EL (cell line): Measurements from ENCODE around the gene PEX7.
"Not testable (repeated sequence)": the region's sequence is repeated elsewhere in the genome, so short reads cannot be mapped to it uniquely, and the experiment has no call there.

Experiments used
- DNase-seq: peaks from one replicate; pipeline ENCODE4 v3.0.0-alpha.2; 2016

The PEX7 gene, protein sequence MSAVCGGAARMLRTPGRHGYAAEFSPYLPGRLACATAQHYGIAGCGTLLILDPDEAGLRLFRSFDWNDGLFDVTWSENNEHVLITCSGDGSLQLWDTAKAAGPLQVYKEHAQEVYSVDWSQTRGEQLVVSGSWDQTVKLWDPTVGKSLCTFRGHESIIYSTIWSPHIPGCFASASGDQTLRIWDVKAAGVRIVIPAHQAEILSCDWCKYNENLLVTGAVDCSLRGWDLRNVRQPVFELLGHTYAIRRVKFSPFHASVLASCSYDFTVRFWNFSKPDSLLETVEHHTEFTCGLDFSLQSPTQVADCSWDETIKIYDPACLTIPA

DNA sequence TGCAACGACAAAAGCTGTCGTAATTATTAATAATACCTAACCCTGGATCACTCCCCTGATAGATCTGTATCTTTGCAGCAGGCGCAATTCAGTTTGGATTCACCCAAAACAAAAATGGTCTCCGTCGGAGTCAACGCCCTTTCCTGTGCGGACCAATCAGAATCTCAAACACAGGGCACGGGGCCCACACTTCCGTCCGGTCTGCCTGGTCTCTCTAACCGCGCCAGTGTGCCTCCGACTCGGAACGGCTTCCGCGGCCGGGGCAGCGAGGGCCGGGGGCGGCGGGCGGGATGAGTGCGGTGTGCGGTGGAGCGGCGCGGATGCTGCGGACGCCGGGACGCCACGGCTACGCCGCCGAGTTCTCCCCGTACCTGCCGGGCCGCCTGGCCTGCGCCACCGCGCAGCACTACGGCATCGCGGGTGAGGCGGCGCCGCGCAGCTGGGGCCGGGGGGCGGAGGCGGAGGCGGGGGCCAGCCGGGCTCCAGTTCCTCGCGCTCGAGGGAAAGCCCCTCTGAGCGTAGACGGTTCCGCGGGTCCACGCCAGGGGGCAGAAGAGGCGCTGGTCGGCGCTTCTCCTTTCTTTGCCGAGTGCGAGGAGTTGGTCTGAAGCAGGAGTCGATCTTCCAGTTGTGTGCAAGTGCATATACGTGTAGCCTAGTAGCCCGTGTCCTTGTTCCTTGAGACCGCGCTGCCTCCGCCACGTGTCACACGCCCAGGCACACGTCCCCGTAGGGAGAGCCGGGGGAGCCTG, at the start of gene PEX7:
Gene PEX7 (plus strand): TSS at position 217 of the 752 bp plus-strand sequence. CDS start 74 bp downstream, at position 291.
- peak; percentile 93 for DNase-seq

DNA sequence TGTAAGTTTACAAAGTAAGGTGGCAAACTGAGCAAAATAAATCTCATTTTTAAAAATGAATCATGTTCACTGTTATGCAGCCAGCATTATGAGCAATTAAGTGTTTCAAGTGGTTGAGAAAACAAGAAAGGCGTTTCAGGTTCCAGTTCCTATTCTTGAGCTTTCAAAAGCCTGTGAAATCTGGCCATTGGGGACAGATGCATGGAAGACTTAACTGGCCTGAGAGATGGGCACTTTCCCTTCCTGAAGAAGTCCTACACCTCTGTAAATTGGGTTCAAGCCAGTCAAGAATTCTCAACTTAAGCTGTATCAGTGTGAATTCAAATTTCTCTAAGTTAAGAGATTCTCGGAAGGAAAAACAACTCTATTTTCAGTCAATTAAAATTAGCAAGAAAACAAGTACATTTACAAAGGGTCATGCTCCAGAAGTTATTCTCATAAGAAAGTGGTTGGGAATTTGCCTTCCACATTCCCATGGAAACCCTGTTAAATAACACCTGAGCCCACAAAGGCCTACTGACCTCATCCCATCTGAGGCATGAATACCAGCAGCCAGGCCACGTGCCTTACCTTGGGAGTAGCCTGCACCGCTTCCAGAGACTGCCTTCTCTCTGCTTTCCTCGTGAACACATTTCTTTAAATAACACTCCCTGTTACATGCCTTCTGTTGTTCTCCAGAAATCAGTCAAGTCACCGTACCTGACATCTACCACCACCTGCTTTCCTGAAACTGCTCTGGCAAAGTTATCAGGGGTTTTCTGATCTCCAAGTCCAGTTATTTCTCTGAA, 49.5 kb upstream of the PEX7 start:
- no peak for DNase-seq

DNA sequence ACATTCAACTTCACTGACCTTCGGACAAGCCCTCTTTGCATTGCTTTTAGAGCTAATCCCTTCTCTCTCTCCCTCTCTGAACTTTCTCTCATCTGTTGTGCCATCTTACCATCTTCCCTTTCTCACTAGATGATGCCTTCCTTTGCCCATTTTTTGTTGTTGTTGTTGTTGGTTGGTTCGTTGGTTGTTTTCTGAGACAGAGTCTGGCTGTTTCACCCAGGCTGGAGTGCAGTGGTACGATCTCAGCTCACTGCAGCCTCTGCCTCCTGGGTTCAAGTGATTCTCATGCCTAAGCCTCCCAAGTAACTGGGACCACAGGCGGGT, 49.0 kb upstream of the PEX7 start:
- DNase-seq, result no peak

DNA sequence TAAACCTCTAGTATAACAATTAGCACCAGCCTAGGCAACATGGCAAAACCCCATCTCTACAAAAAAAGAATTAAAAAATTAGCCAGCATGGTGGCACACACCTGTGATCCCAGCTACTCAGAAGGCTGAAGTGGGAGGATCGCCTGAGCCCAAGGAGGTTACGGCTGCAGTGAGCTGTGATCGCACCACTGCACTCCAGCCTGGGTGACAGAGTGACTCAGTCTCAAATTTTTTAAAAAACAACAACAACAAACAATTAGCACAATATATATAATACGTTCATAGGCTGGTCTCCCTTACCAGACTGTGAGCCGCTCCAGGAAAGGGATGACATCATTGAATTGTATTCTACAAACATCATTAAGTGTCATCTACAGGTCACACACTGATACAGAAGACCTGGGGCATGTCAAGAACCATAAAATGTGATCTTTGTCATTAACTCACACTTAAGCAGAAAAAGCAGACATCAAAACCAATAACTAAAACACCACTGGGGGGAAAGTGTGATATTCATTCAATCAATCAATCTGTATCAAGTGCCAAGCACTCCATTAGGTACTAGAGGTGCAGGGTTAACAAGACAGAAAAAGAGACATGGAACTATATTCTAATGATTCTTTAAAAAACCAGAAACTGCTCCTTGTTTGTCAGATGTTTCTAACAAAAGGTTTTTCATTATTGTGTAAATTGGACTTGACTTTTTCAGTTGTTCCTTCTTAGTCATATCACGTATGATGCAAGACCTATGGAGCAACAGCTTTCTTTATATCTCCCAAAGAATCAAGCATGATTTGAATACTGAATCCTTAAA, 48.0 kb upstream of the PEX7 start:
- DNase-seq, result peak; percentile 65

DNA sequence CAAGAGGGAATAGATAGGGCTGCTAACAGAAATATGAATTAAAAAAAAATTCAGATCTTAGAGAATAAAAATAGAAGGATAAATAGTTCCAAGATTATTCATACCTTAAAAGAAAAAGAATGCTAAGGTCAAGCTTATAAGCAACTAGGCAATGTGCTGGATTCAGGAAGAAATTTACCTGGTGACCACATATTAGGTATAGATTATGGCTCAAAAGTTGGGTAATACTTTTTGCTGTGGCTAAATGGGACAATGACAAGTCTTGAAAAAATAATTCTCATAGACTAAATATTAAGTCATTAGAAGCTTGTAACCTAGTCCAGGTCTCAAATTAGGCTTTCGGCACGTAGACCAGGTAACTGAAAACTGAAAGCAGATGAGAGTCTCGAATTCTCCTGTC, 47.3 kb upstream of the PEX7 start:
- no peak for DNase-seq

DNA sequence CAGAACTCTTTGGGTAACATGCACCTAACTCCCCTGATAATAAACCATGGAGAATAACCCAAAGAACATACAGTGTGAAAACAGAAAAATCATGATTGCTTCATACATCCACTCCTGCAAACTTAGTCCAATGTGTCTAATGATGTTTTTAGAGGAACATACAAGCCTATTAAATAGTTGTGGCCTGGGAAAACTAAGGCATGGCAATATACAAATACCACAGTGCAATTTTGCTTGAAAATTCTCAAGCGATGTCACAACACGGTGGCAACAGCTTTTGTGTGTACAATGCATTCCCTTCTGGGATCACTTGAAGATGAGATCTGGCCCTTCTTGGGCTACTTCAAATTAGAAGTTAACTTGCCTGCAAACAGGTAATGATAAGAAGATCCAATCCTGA, 46.8 kb upstream of the PEX7 start:
- DNase-seq, result peak; percentile 43

DNA sequence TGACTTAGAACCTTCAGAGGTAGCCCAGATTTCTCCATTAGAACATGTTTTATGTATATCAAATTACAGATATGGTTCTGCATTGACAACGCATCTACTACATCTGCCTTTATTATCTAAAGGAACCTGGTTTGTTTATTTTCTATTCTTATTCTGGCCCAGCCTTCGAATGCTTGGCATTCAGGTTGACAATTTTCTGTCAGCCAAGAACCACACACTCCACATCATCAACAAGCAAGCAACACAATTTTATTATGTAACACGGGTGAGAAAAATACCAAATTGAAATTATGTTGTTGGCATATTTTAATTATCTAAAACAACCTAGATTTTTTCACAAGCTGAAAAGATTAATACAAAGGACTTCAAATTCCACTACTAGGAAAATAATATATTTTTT, 44.7 kb upstream of the PEX7 start:
- DNase-seq, result no peak

DNA sequence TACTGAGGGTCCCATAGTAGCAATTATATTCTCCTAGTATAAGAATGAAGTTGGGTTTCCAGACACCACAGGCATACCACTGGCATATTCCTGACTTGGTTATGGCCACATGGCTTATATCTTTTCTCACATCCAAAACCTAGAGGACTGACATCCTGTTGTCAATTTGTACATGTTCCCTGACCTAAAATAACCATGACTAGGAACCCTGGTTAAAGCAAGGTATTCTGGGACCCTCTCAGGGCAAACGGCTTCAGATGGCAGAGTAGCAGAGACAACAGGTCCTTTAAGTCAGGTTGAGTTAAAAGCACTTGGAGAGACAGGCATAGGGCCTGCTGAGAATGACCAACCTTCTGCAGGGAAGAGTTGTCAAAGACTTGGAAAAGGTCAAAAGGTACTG, 42.7 kb upstream of the PEX7 start:
- DNase-seq, result no peak

DNA sequence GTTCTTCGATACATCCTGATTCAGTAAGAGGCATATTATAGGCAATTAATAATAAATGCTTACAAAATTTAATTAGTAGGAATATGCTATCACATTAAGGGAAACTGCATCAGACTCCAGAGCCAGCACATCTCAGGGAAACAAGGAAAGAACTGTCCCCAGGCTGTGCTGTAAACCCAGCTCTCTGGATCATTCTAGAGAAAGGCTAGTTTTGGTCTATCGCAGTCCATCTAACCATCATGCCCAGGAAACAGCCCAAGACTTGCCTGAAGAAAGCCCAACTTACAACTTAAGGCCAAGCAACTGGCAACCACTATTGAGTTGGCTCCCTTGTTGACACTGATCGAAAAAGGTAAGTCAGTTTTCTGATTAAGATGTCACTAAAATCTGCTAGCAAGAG, 41.4 kb upstream of the PEX7 start:
- no peak for DNase-seq

DNA sequence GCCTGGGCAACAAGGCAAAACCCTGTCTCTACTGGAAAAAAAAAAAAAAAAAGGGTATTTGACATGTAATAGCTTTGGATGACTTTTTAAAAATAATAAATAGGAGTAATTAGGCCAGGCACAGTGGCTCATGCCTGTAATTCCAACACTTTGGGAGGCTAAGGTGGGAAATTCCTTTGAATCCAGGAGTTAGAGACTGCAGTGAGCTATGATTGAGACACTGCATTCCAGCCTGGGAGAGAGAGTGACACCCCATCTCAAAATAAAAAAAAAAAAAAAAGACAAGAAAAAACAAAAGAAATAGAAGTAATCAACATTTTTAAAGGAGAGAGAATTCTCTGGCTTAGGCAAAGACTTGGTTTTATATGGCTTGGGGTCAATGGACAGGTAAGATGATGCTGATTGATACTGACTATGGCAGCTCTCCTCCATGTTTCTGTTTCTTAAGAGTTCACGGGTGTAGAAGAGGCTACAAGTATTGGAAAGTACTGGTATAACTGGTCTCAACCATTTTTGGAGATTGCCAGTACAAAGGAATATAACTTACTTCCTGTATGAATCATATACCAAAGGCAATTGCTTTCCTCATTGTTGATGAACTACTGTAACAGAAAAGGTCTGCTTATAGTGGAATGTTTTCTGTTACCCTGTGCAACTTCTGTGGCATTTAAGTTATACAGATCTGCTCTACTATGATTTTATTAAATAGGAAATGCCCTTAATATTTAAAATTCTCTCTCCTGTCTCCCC, 40.2 kb upstream of the PEX7 start:
- DNase-seq, result peak; percentile 52

DNA sequence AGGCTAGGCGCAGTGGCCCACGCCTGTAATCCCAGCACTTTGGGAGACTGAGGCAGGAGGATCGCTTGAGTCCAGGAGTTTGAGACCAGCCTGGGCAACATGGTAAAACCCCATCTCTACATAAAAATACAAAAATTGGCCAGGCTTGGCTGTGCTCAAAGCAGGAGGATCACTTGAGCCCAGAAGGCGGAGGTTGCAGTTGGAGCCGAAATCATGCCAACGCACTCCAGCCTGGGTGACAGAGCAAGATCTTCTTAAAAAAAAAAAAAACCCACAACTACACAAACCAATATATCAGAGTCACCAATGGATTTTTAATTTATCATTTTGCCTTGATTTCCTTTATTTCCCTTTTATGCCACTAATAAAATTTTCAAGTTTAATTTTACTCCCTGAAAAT, 39.4 kb upstream of the PEX7 start:
- no peak for DNase-seq

DNA sequence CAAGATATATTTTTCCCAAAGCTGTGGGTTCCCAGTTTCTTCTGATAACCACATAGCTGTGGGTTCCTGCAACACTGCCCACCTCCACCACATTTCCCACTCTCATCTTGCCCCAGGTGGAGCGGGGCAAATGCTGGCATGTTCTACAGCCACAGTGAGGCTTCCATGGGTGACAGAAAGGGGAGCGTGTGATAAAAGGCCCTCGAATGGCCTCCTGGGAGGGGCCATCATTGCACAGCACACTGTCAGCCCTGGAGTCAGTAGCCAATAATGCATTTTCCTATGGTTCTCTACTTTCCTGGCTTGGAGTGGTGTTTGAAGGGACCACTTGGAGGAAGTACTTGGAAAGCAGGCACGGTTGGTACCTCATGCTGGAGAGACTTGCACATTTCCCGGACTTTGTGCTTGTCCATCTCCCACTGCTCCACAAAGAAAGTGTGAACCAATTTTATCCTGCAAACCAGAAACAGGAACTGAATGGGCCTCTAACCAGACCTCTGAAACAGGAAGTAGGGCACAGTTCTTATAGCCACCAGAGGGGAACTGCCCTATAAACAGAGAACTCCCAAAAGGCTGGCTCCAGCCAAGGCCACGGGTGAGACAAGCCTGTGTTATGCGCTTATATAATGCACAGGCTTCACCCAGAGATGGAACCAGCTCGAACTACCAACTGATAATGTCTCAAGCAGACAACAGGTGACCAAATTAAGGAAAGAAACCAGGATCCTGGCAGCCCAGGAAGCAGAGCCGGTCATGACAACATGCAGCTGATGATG, 38.7 kb upstream of the PEX7 start:
- no peak for DNase-seq

DNA sequence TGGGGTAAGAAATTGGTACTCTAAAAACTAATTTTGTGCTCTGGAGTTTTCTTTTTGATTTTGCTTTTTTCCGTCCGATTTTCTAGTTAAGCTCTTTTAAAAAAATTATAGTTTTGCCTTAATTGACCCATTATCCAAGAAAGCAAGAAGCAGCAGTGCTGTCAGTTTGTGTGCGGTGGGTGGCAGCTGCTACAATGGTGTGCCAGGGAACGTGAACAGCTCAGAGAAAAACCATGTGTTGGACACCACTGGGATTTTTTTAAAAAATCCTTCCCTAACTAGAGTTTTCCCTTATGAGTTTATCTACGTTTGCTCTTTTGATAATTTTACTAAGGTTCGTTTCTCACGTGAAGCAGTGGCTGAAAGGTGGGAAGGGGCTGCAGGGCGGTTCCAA, 38.1 kb upstream of the PEX7 start:
- DNase-seq, result no peak

DNA sequence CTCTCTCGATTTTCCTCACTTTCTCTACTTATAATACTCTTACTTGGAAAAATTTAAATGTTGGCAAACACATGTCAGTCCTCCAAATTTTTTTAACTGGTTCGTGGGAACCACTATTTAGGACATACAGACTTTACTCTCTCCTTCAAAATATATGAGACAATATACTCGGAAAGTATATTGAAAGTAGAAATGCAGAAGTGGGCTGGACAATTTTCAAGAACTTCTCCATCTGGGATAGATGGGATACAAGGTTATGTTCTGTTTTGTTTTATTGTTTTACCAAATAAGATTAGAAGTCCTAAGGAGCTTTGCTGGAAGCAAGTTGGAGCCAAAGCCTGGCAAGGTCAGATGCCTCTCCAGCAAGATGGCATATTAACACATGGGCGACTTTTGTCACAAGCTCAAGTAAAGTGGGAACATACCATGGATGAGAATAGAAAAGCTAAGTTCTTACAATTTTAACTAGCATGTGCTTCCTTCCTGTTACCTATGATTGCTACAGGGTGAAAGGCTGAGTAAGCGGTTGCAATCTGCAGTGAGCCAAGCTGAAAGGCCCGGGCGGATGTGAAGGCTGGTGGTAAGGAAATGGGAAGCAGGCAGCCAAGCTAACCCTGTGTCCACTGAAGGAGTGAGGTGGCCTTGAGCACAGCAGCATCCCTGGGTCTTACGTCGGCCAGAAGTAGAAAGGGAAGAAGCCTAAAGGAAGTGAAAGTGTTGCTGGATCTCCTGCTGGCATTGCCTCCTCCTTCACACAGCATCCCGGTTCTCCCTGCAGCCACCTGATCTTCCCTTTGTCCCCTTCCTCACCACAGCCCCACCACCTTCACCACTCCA, 37.3 kb upstream of the PEX7 start:
- no peak for DNase-seq

DNA sequence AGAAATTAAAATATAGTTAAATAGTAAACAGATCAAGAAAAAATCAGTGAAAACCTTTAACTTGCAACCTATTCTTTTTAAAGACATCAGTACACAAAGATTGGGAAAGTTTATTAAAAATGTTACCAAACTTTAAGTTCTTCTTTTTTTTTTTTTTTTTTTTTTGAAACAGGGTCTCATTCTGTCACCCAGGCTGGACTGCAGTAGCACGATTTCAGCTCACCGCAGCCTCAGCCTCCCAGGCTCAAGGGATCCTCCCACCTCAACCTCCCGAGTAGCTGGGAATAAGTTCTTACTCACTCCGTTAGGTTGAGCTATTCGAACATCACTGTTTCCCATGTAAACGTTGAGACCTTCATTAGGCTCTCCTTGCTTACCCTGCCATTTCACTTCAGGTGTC, 35.7 kb upstream of the PEX7 start:
- no peak for DNase-seq

DNA sequence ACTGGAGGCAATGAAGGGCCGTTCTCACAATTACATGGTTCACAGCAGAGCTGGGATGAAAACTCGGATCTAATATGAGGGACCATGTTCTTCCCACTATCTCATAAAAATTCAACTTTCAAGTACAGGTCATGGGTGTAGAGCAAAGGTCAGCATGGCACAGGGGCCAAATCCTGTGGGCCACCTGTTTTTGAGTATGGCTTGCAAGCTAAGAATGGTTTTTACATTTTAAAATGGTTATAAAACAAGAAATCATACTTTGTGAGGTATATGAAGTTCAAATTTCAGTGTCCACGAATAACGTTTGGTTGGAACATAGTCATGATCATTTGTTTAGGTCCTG, 34.7 kb upstream of the PEX7 start:
- no peak for DNase-seq

DNA sequence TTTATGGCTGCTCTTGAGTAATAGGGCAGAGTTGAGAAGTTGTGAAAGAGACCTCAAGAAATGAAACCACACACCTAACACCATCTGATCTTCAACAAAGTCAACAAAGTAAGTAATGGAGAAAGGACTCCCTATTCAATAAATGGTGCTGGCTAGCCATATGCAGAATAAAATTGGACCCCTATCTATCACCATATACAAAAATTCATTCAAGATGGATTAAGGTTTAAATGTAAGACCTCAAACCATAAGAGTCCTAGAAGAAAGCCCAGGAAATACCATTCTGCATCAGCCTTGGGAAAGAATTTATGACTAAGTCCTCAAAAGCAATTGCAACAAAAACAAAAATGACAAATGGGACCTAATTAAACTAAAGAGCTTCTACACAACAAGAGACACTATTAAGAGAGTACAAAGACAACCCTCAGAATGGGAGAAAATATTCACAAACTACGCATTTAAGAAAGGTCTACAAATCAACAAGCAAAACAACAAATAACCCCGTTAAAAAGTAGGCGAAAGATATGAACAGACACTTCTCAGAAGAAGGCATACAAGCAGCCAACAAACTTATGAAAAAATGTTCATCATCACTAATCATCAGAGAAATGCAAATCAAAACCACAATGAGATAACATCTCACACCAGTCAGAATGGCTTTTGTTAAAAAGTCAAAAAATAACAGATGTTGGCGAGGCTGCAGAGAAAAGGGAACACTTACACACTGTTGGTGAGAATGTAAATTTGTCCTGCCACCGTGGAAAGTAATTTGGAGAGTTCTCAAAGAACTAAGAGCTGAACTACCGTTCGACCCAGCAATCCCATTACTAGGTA, 34.1 kb upstream of the PEX7 start:
- peak; percentile 80 for DNase-seq

DNA sequence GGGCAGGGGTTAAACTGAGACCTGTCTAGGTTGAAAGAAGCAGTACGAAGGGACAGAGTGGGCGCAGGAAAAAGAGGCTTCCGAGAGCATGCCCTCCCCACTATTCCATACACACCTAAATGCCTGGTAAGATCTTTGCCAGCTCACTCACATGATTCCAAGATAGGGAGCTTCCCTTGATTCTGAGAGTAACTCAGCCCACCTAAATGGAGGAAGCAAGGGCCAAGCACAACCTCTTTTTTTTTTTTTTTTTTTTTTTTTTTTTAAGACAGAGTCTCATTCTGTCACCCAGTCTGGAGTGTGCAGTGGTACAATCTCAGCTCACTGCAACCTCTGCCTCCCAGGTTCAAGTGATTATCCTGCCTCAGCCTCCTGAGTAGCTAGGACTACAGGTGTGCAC, 33.0 kb upstream of the PEX7 start:
- DNase-seq, result not testable (repeated sequence)

DNA sequence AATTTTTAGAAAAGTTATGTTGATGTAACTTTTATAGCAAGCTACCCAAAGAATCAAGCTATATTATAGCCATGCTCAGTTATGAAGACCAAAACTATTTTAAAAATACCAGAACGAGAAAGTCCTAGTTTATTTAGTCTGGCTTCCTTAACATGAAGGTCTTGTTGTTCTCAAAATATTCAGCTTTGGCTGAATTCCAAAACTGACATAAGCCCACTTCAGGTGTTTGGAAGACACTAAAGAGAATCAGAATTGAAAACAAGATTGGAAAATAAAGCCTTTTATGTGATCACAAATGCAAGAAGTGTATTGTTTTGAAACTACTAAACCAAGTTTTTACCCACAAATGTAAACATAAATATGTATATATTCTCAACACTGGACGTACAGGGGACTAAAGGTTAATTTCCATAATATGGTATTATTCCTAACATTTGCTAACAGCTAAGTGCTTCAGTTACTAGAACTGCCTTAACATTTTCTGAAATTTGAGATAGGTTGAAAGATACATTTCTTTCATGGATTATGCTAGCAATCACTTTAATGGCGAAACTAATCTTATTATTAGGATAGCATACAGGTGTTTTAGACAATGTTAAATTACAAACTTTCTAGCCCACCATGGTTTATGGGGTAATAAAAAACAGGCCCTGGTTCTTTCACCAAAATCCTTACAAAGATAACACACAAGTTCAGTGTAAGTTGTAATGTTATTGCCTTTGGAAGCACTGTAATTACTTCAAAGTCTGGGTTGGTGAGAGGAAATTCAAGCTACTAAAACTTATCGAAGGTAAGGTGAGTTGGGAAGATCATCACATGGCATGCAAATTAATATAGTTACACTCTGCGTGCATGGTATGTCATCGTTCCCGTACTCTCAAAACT, 31.7 kb upstream of the PEX7 start:
- no peak for DNase-seq
